Chondrocyte (in vitro differentiated cells): ENCODE measurements around the gene ZNF569. TPM values are rescaled to one million over a fixed set of nuclear protein-coding genes. Genes with fewer than 3 reads are reported as not detected.

Experiments
- DNase-seq: peaks from one replicate; pipeline ENCODE4 v3.0.0; 2021; ENCODE audit warnings: mixed read lengths, low spot score
- H3K27ac Mint-ChIP-seq: one replicate; pipeline ENCODE4 v1.8.0; 2021; ENCODE audit warnings: mild to moderate bottlenecking, moderate library complexity, mixed read lengths; ENCODE audit not compliant: unreplicated experiment
- H3K27me3 Mint-ChIP-seq: 2 replicates; pipeline ENCODE4 v1.8.0; 2021; ENCODE audit warnings: low read depth, mixed read lengths
- H3K36me3 Mint-ChIP-seq: 2 replicates; pipeline ENCODE4 v1.8.0; 2021; ENCODE audit warnings: low read depth, mixed read lengths
- H3K4me1 Mint-ChIP-seq: 2 replicates; pipeline ENCODE4 v1.8.0; 2021; ENCODE audit warnings: low read depth, mild to moderate bottlenecking, mixed read lengths
- H3K4me3 Mint-ChIP-seq: one replicate; pipeline ENCODE4 v1.8.0; 2021; ENCODE audit warnings: mild to moderate bottlenecking, moderate library complexity, mixed read lengths; ENCODE audit not compliant: unreplicated experiment
- H3K9me3 Mint-ChIP-seq: 2 replicates; pipeline ENCODE4 v1.8.0; 2021; ENCODE audit warnings: low read depth, mixed read lengths
- CTCF ChIP-seq: fragments of 200-600 bp; sonication (generic); IDR thresholded peaks from 2 replicates; pipeline ENCODE4 v1.5.0; 2021; ENCODE audit warnings: antibody characterized with exemption, mild to moderate bottlenecking, moderate library complexity
- total RNA-seq: library from RNA; stranded (reverse); gene quantifications from 3 replicates; pipeline ENCODE4 v1.2.1, GENCODE V29; 2021

ZNF569 gene
- total RNA-seq, 1 donor from 2014 or later, result 7.4 TPM

- DNase-seq, result no peak
- Mint-ChIP-seq H3K4me3 (no peak within 1 kb of the TSS), H3K4me1 (no peaks in the 10 kb centered on the region), H3K27ac (no peak within 1 kb of the TSS), H3K27me3 (no peaks in the 10 kb centered on the region), H3K9me3 (peaks cover 25% of the 10 kb centered on the region), H3K36me3 (peaks cover 18% of the 10 kb centered on the region)
- no peak for TF ChIP-seq CTCF
Measured at GRCh38 chr19:37506387-37507166, 39.3 kb upstream of the ZNF569 start, which contains the start of gene ZNF793. ZNF793 (plus strand) TSS chr19:37506939; CDS start chr19:37523440, 16,501 bp downstream.

- no peak overlapping the region for H3K27ac Mint-ChIP-seq
- H3K4me1 Mint-ChIP-seq, result no peaks in the 10 kb centered on the region
- peaks cover 26% of the 10 kb centered on the region for H3K9me3 Mint-ChIP-seq
- peaks cover 15% of the 10 kb centered on the region for H3K36me3 Mint-ChIP-seq
- no peaks in the 10 kb centered on the region for H3K27me3 Mint-ChIP-seq
- no peak for TF ChIP-seq CTCF
- H3K4me3 Mint-ChIP-seq, result no peak overlapping the region
- no peak for DNase-seq
Measured at GRCh38 chr19:37505958-37506386, 38.7 kb upstream of the ZNF569 start.

DNA sequence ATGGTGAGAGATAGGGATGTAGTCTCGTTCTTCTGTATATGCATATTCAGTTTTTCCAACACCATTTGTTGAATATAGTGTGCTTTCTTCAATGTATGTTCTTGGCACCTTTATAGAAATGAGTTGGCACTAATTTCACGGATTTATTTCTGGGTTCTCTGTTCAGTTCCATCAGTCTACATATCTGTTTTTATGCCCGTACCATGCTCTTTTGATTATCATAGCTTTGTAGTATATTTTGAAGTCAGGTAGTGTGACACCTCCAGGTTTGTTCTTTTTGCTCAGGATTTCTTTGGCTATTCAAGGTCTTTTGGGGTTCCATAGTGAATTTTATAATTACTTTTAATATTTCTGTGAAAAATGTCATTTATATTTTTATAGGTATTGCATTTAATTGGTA is 25.0 kb upstream of the ZNF569 start:
- no peaks in the 10 kb centered on the region for H3K27me3 Mint-ChIP-seq
- TF ChIP-seq CTCF, result no peak
- peaks cover 55% of the 10 kb centered on the region for H3K9me3 Mint-ChIP-seq
- H3K4me1 Mint-ChIP-seq, result no peaks in the 10 kb centered on the region
- H3K27ac Mint-ChIP-seq, result no peak overlapping the region
- peaks cover 27% of the 10 kb centered on the region for H3K36me3 Mint-ChIP-seq
- DNase-seq, result no peak
- no peak overlapping the region for H3K4me3 Mint-ChIP-seq

- H3K4me1 Mint-ChIP-seq, result no peaks in the 10 kb centered on the region
- no peak for DNase-seq
- no peaks in the 10 kb centered on the region for H3K27me3 Mint-ChIP-seq
- H3K4me3 Mint-ChIP-seq, result no peak overlapping the region
- H3K9me3 Mint-ChIP-seq, result peaks cover 63% of the 10 kb centered on the region
- H3K27ac Mint-ChIP-seq, result no peak overlapping the region
- TF ChIP-seq CTCF, result no peak
- peaks cover 69% of the 10 kb centered on the region for H3K36me3 Mint-ChIP-seq
Measured at GRCh38 chr19:37484406-37485168, 17.3 kb upstream of the ZNF569 start.

DNA sequence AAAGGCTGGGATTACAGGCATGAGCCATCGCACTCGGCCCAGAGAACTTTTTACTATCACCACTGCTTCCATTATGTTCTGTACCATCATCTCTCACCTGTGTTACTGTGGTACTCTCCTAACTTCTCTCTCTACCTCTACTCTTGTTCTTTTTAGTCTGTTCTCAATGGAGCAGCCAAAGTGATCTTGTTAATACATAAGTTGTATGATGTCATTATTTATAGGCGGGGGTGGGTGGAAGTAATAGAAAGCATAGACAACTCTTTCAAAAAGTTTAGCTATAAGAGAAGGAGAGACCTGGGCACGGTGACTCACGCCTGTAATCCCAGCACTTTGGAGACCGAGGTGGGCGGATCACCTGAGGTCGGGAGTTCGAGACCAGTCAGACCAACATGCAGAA is 4.9 kb upstream of the ZNF569 start:
- H3K4me1 Mint-ChIP-seq, result peaks cover 28% of the 10 kb centered on the region
- DNase-seq, result no peak

More for the DNA sequence above, 4.9 kb upstream of the ZNF569 start:
- no peak for TF ChIP-seq CTCF
- Mint-ChIP-seq H3K36me3 (peaks cover 26% of the 10 kb centered on the region), H3K9me3 (peaks cover 21% of the 10 kb centered on the region), H3K27ac (no peak overlapping the region), H3K4me3 (no peak overlapping the region), H3K27me3 (no peaks in the 10 kb centered on the region)
